Retinal pigment epithelial cell (primary cell): ENCODE data around the gene TRIM37.

Experiments
- DNase-seq: peaks from one replicate; pipeline ENCODE4 v3.0.0-alpha.2; 2010; ENCODE audit warnings: low read depth
- H3K4me3 ChIP-seq: 2 replicates; pipeline ENCODE4 v1.5.1; 2011; ENCODE audit warnings: mild to moderate bottlenecking, low read length, control low read depth, moderate library complexity
- CTCF ChIP-seq: conservative IDR thresholded peaks from 2 replicates; pipeline ENCODE4 v1.5.1; 2011; ENCODE audit warnings: low read depth, low read length, control low read depth, inconsistent platforms

TRIM37 gene

GRCh38 chr17:59037960-59038359, 68.7 kb downstream of the TRIM37 start:
- no peak for DNase-seq
- H3K4me3 ChIP-seq: no peak overlapping the region
- TF ChIP-seq CTCF: no peak

- TF ChIP-seq CTCF: no peak
- H3K4me3 ChIP-seq: no peak overlapping the region
- DNase-seq: no peak
These were observed 75.9 kb downstream of the TRIM37 start for GRCh38 chr17:59030811-59031210.

GRCh38 chr17:59028328-59028727, 78.4 kb downstream of the TRIM37 start:
- no peak for TF ChIP-seq CTCF
- H3K4me3 ChIP-seq: no peak overlapping the region
- DNase-seq: no peak

- no peak for TF ChIP-seq CTCF
- DNase-seq: no peak
- no peak overlapping the region for H3K4me3 ChIP-seq
These were observed 78.9 kb downstream of the TRIM37 start for GRCh38 chr17:59027750-59028149.

GRCh38 chr17:59026176-59026939, 80.3 kb downstream of the TRIM37 start:
- DNase-seq: no peak
- TF ChIP-seq CTCF: no peak
- no peak overlapping the region for H3K4me3 ChIP-seq

- no peak for DNase-seq
- TF ChIP-seq CTCF: no peak
- no peak overlapping the region for H3K4me3 ChIP-seq
These were observed 81.8 kb downstream of the TRIM37 start for GRCh38 chr17:59024916-59025315.

GRCh38 chr17:59018019-59018418, 88.7 kb downstream of the TRIM37 start:
- DNase-seq: no peak
- H3K4me3 ChIP-seq: no peak overlapping the region
- no peak for TF ChIP-seq CTCF
